Adipocyte (in vitro differentiated cells): ENCODE data around the gene ELF5.

Experiments
- DNase-seq: peaks from one replicate; pipeline ENCODE4 v3.0.0-alpha.2; 2015; ENCODE audit warnings: low read depth
- H3K27me3 ChIP-seq: replicated peaks from 2 replicates; pipeline ENCODE4 v1.7.0; 2013; ENCODE audit warnings: mild to moderate bottlenecking, low read length, moderate library complexity; ENCODE audit not compliant: control insufficient read depth, insufficient read depth
- H3K36me3 ChIP-seq: 2 replicates; pipeline ENCODE4 v1.7.0; 2013; ENCODE audit warnings: low read length, mild to moderate bottlenecking, moderate library complexity; ENCODE audit not compliant: control insufficient read depth, insufficient read depth, severe bottlenecking
- H3K4me1 ChIP-seq: 2 replicates; pipeline ENCODE4 v1.7.0; 2013; ENCODE audit warnings: mild to moderate bottlenecking, low read length, moderate library complexity; ENCODE audit not compliant: control insufficient read depth, insufficient read depth
- H3K4me3 ChIP-seq: 2 replicates; pipeline ENCODE4 v1.7.0; 2013; ENCODE audit warnings: mild to moderate bottlenecking, low read length, moderate library complexity
- H3K9ac ChIP-seq: 2 replicates; pipeline ENCODE4 v1.7.0; 2013; ENCODE audit warnings: mild to moderate bottlenecking, low read length, moderate library complexity
- H3K9me3 ChIP-seq: 2 replicates; pipeline ENCODE4 v1.7.0; 2013; ENCODE audit warnings: mild to moderate bottlenecking, low read length, moderate library complexity; ENCODE audit not compliant: control insufficient read depth

The ELF5 gene

GRCh38 chr11:34433899-34434298 lies 79.7 kb downstream of the ELF5 start:
- no peak overlapping the region for H3K4me3 ChIP-seq
- no peaks in the 10 kb centered on the region for H3K9me3 ChIP-seq
- no peaks in the 10 kb centered on the region for H3K36me3 ChIP-seq
- no peaks in the 10 kb centered on the region for H3K27me3 ChIP-seq
- H3K9ac ChIP-seq = no peak overlapping the region
- peaks cover 8% of the 10 kb centered on the region for H3K4me1 ChIP-seq
- no peak for DNase-seq

- Histone ChIP-seq H3K9me3 (no peaks in the 10 kb centered on the region), H3K4me3 (no peak overlapping the region), H3K36me3 (no peaks in the 10 kb centered on the region), H3K4me1 (peaks cover 15% of the 10 kb centered on the region), H3K27me3 (no peaks in the 10 kb centered on the region), H3K9ac (no peak overlapping the region)
- DNase-seq = no peak
These were observed 80.8 kb downstream of the ELF5 start for GRCh38 chr11:34432822-34433221.

- Histone ChIP-seq H3K9me3 (no peaks in the 10 kb centered on the region), H3K4me1 (peaks cover 19% of the 10 kb centered on the region), H3K4me3 (no peak overlapping the region), H3K36me3 (no peaks in the 10 kb centered on the region), H3K9ac (no peak overlapping the region), H3K27me3 (no peaks in the 10 kb centered on the region)
- DNase-seq = no peak
These were observed 81.6 kb downstream of the ELF5 start for GRCh38 chr11:34431979-34432378.
